Activated CD4-positive, alpha-beta T cell treated with anti-CD3 and anti-CD28 coated beads for 24 hours (primary cell): ENCODE results near the gene GEMIN7.

Experiments
- DNase-seq, 2 donors: peaks; one replicate each; pipeline ENCODE4 v3.0.0-alpha.2; 2020; ENCODE audit warnings: low read depth in 2 of 2

GEMIN7 gene

GRCh38 chr19:45079063-45079910, at the start of gene GEMIN7:
TSS of gene GEMIN7 (plus strand) at chr19:45079260. CDS start at chr19:45090115, 10,855 bp downstream.
- DNase-seq: peak; percentile 72 to 75

- no peak for DNase-seq
Observed at GRCh38 chr19:45030825-45031224, 48.2 kb upstream of the GEMIN7 start.

- no peak for DNase-seq
Observed at GRCh38 chr19:45032421-45032820, 46.6 kb upstream of the GEMIN7 start.

- no peak for DNase-seq
Observed at GRCh38 chr19:45035755-45036154, 43.3 kb upstream of the GEMIN7 start.

- DNase-seq: no peak
Observed at GRCh38 chr19:45037393-45038169, 41.5 kb upstream of the GEMIN7 start.

- DNase-seq: peak; percentile 81
Observed at GRCh38 chr19:45038931-45039893, 39.8 kb upstream of the GEMIN7 start, which contains the start of gene CLASRP. TSS of gene CLASRP (plus strand) at chr19:45039045. CDS start at chr19:45040213, 1,168 bp downstream.

GRCh38 chr19:45040059-45040771, 38.8 kb upstream of the GEMIN7 start:
- DNase-seq: no peak

- DNase-seq: no peak
Observed at GRCh38 chr19:45041125-45041524, 37.9 kb upstream of the GEMIN7 start.

- DNase-seq: no peak
Observed at GRCh38 chr19:45045671-45046353, 33.2 kb upstream of the GEMIN7 start.

GRCh38 chr19:45046355-45046754, 32.7 kb upstream of the GEMIN7 start:
- DNase-seq: no peak

GRCh38 chr19:45047188-45047797, 31.8 kb upstream of the GEMIN7 start:
- no peak for DNase-seq

- DNase-seq: no peak
Observed at GRCh38 chr19:45049073-45049736, 29.9 kb upstream of the GEMIN7 start.

GRCh38 chr19:45050036-45050435, 29.0 kb upstream of the GEMIN7 start:
- DNase-seq: no peak

- no peak for DNase-seq
Observed at GRCh38 chr19:45051929-45052579, 27.0 kb upstream of the GEMIN7 start.

GRCh38 chr19:45056831-45057230, 22.2 kb upstream of the GEMIN7 start:
- DNase-seq: no peak

- no peak for DNase-seq
Observed at GRCh38 chr19:45057444-45057843, 21.6 kb upstream of the GEMIN7 start.

- no peak for DNase-seq
Observed at GRCh38 chr19:45058622-45059159, 20.4 kb upstream of the GEMIN7 start.

- DNase-seq: peak; percentile 79 to 84
Observed at GRCh38 chr19:45059258-45059965, 19.6 kb upstream of the GEMIN7 start.
